ENCODE data around the gene ZNF831.

ZNF831 gene

DNA sequence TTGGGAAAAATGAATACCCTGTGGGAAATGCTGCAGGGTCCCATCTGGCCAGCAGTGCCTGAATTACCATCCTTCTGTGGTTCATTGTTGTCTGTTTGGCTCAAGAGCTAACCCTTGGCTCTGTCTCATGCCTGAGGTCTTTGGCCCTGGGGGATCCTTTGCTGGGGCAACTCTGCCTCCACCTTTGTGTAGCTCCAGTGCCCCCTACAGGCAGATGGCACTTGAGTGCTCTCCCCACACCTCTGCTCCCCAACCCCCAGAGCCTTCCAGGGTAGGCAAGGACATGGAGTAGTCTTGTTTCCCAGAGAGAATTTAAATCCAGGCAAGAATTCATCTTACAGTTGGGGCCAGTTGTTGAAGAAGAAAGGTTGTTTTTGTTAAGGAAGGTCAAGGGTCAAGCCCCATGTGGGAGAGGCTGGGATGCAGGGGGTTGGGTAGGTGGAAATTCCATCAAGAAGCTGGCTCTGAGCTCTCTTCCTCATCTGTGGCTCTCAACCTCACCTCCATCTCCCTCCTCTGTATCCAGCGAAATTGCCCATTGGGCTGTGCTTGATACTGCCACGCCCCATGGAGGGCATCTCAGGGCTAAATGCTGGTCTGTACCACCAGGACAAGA is 44.2 kb downstream of the ZNF831 start:
- H3K27me3 ChIP-seq (ENCODE audit: insufficient read depth, low read depth), result no peaks in the 10 kb centered on the region
- TF ChIP-seq, protein P1, sequence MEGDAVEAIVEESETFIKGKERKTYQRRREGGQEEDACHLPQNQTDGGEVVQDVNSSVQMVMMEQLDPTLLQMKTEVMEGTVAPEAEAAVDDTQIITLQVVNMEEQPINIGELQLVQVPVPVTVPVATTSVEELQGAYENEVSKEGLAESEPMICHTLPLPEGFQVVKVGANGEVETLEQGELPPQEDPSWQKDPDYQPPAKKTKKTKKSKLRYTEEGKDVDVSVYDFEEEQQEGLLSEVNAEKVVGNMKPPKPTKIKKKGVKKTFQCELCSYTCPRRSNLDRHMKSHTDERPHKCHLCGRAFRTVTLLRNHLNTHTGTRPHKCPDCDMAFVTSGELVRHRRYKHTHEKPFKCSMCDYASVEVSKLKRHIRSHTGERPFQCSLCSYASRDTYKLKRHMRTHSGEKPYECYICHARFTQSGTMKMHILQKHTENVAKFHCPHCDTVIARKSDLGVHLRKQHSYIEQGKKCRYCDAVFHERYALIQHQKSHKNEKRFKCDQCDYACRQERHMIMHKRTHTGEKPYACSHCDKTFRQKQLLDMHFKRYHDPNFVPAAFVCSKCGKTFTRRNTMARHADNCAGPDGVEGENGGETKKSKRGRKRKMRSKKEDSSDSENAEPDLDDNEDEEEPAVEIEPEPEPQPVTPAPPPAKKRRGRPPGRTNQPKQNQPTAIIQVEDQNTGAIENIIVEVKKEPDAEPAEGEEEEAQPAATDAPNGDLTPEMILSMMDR (conservative IDR thresholded peaks at IDR 0.05; ENCODE audit: low read depth, low read length), result peak; percentile 63
- no peak overlapping the region for H3K4me3 ChIP-seq (IDR thresholded peaks at IDR 0.05; ENCODE audit: insufficient read depth, low read depth, low read length)
- H3K79me2 ChIP-seq (ENCODE audit: insufficient read depth, low read depth), result no peaks in the 10 kb centered on the region
- no peak overlapping the region for H3K9ac ChIP-seq
- no peaks in the 10 kb centered on the region for H4K20me1 ChIP-seq (ENCODE audit: insufficient read depth)
- H3K4me2 ChIP-seq, result no peak overlapping the region
- no peaks in the 10 kb centered on the region for H3K36me3 ChIP-seq (ENCODE audit: insufficient read depth)
- H3K27ac ChIP-seq, result no peak overlapping the region
- no peak overlapping the region for H2AFZ ChIP-seq (ENCODE audit: low read depth)
- no peaks in the 10 kb centered on the region for H3K4me1 ChIP-seq (ENCODE audit: low read depth, poor library complexity, severe bottlenecking)

DNA sequence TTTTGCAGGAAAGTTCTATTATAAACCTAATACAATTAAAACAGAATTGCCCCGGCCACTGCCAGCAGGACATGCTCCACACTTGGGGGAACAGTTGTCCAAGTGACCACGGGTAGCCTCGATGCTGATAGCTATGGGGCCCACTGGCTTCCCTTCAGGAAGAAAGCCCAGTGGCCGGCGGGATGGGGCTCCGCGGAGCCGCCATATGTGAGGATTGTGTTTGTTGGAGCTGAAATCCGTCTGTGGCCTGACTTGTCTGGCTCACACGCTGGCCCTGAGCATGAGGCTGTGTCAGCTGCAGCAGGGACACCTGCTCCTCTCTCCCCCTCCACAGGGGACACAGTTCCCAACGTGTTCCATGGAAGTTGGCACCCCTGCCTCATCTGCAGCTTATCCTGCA is 46.6 kb downstream of the ZNF831 start:
- H3K27me3 ChIP-seq (ENCODE audit: insufficient read depth, low read depth), result no peaks in the 10 kb centered on the region
- no peak overlapping the region for H3K4me3 ChIP-seq (IDR thresholded peaks at IDR 0.05; ENCODE audit: insufficient read depth, low read depth, low read length)
- H3K9ac ChIP-seq, result no peak overlapping the region
- H2AFZ ChIP-seq (ENCODE audit: low read depth), result no peak overlapping the region
- no peaks in the 10 kb centered on the region for H3K79me2 ChIP-seq (ENCODE audit: insufficient read depth, low read depth)
- H3K4me2 ChIP-seq, result no peak overlapping the region
- TF ChIP-seq, protein P1 (conservative IDR thresholded peaks at IDR 0.05; ENCODE audit: low read depth, low read length), result no peak
- H3K36me3 ChIP-seq (ENCODE audit: insufficient read depth), result no peaks in the 10 kb centered on the region
- no peaks in the 10 kb centered on the region for H4K20me1 ChIP-seq (ENCODE audit: insufficient read depth)
- no peak overlapping the region for H3K27ac ChIP-seq
- no peaks in the 10 kb centered on the region for H3K4me1 ChIP-seq (ENCODE audit: low read depth, poor library complexity, severe bottlenecking)

DNA sequence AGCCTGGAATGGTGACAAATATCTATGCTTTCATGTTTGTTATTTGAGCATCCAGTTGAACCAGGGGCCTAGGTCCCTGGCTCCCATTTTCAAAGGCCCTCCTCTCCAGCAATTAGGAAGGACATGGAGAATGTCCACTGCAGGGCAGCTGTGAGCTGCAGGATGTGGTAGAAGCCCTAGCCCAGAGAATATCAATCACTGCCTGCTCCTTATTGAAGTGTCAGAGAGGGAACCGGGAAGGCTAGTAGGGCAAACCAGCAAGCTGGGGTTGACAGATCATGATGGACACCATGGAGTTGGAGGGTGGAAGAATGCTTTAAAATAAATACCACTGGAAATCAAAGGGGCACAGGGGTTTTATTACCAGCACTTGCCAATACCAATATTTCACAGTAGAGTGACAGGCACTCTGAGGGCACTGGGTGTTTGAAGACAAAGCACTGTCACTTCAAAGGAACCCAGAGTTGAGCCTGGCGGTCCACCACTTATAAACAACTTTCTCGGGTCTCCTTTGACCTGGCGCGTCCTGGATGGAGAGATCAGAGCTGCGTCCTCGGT is 47.7 kb downstream of the ZNF831 start:
- Histone ChIP-seq H3K36me3 (ENCODE audit: insufficient read depth) (no peaks in the 10 kb centered on the region), H3K4me1 (ENCODE audit: low read depth, poor library complexity, severe bottlenecking) (no peaks in the 10 kb centered on the region), H2AFZ (ENCODE audit: low read depth) (no peak overlapping the region), H4K20me1 (ENCODE audit: insufficient read depth) (no peaks in the 10 kb centered on the region), H3K9ac (no peak overlapping the region), H3K79me2 (ENCODE audit: insufficient read depth, low read depth) (no peaks in the 10 kb centered on the region), H3K27me3 (ENCODE audit: insufficient read depth, low read depth) (no peaks in the 10 kb centered on the region), H3K4me3 (IDR thresholded peaks at IDR 0.05; ENCODE audit: insufficient read depth, low read depth, low read length) (no peak overlapping the region), H3K4me2 (no peak overlapping the region), H3K27ac (no peak overlapping the region)
- TF ChIP-seq, protein P1 (conservative IDR thresholded peaks at IDR 0.05; ENCODE audit: low read depth, low read length), result no peak

GRCh38 chr20:59214073-59214472 is 50.5 kb downstream of the ZNF831 start:
- H3K4me2 ChIP-seq, result no peak overlapping the region
- no peak overlapping the region for H3K27ac ChIP-seq
- H3K79me2 ChIP-seq (ENCODE audit: insufficient read depth, low read depth), result no peaks in the 10 kb centered on the region
- H3K9ac ChIP-seq, result no peak overlapping the region
- H3K4me3 ChIP-seq (IDR thresholded peaks at IDR 0.05; ENCODE audit: insufficient read depth, low read depth, low read length), result no peak overlapping the region
- no peaks in the 10 kb centered on the region for H4K20me1 ChIP-seq (ENCODE audit: insufficient read depth)
- TF ChIP-seq, protein P1 (conservative IDR thresholded peaks at IDR 0.05; ENCODE audit: low read depth, low read length), result no peak
- H3K4me1 ChIP-seq (ENCODE audit: low read depth, poor library complexity, severe bottlenecking), result no peaks in the 10 kb centered on the region
- no peaks in the 10 kb centered on the region for H3K27me3 ChIP-seq (ENCODE audit: insufficient read depth, low read depth)
- H3K36me3 ChIP-seq (ENCODE audit: insufficient read depth), result no peaks in the 10 kb centered on the region
- H2AFZ ChIP-seq (ENCODE audit: low read depth), result no peak overlapping the region
